OCI-LY3 (cell line): Measurements from ENCODE around the gene B4GALNT4.

Experiments used
- H2AFZ ChIP-seq: fragments of 200-600, 300-600 bp; shearing (Covaris generic); 2 replicates; pipeline ENCODE4 v1.6.0; 2014; ENCODE audit warnings: antibody characterized with exemption, low read depth, low read length
- H3K27ac ChIP-seq: fragments of 200-600, 300-600 bp; sonication (generic); 2 replicates; pipeline ENCODE4 v1.5.1; 2014; ENCODE audit warnings: mild to moderate bottlenecking, low read length, moderate library complexity, mixed read lengths
- H3K27me3 ChIP-seq: fragments of 200-600, 300-600 bp; sonication (generic); 2 replicates; pipeline ENCODE4 v1.6.1; 2014; ENCODE audit warnings: low read depth, low read length, mixed read lengths
- H3K36me3 ChIP-seq: fragments of 200-600, 300-600 bp; sonication (generic); replicated peaks from 2 replicates; pipeline ENCODE3; 2014; ENCODE audit warnings: low read depth, low read length, mixed read lengths
- H3K4me1 ChIP-seq: fragments of 300-600, 200-600 bp; sonication (generic); 2 replicates; pipeline ENCODE4 v1.6.1; 2014; ENCODE audit warnings: low read length, mixed read lengths
- H3K4me2 ChIP-seq: fragments of 200-600, 300-600 bp; sonication (generic); 2 replicates; pipeline ENCODE4 v1.6.1; 2014; ENCODE audit warnings: low read length, mixed read lengths
- H3K4me3 ChIP-seq: fragments of 300-600, 200-600 bp; sonication (generic); 2 replicates; pipeline ENCODE4 v1.5.1; 2014; ENCODE audit warnings: antibody characterized with exemption, mild to moderate bottlenecking, low read length, moderate library complexity
- H3K79me2 ChIP-seq: fragments of 300-600, 200-600 bp; shearing (Covaris generic); 2 replicates; pipeline ENCODE4 v1.6.1; 2014; ENCODE audit warnings: mild to moderate bottlenecking, low read length, mixed read lengths
- H3K9ac ChIP-seq: fragments of 300-600, 200-600 bp; shearing (Covaris generic); 2 replicates; pipeline ENCODE4 v1.6.0; 2014; ENCODE audit warnings: mild to moderate bottlenecking, low read length, moderate library complexity
- H3K9me3 ChIP-seq: fragments of 200-600, 300-600 bp; shearing (Covaris generic); 2 replicates; pipeline ENCODE4 v1.6.1; 2014; ENCODE audit warnings: low read length, mixed read lengths; ENCODE audit not compliant: insufficient read depth
- H4K20me1 ChIP-seq: fragments of 200-600, 300-600 bp; sonication (generic); 2 replicates; pipeline ENCODE4 v1.6.1; 2016; ENCODE audit warnings: low read length, mixed read lengths; ENCODE audit not compliant: insufficient read depth
- EZH2phosphoT487 ChIP-seq: fragments of 200-600 bp; shearing (Covaris generic); IDR thresholded peaks from 2 replicates; pipeline ENCODE4 v1.6.1; 2018; ENCODE audit warnings: antibody characterized with exemption, mixed run types, low read depth
- TF ChIP-seq, protein P1 (sequence below): fragments of 200-600, 300-600 bp; sonication (generic); IDR thresholded peaks from 2 replicates; pipeline ENCODE4 v1.5.1; 2014; ENCODE audit warnings: antibody characterized with exemption, low read length, low read depth

B4GALNT4 gene

GRCh38 chr11:416051-416756 is 46.9 kb downstream of the B4GALNT4 start:
- no peak overlapping the region for H3K27ac ChIP-seq
- H3K9me3 ChIP-seq, result no peaks in the 10 kb centered on the region

GRCh38 chr11:416757-417621 is 47.7 kb downstream of the B4GALNT4 start:
- no peak overlapping the region for H3K9ac ChIP-seq
- no peak for TF ChIP-seq EZH2phosphoT487
- TF ChIP-seq, protein P1, sequence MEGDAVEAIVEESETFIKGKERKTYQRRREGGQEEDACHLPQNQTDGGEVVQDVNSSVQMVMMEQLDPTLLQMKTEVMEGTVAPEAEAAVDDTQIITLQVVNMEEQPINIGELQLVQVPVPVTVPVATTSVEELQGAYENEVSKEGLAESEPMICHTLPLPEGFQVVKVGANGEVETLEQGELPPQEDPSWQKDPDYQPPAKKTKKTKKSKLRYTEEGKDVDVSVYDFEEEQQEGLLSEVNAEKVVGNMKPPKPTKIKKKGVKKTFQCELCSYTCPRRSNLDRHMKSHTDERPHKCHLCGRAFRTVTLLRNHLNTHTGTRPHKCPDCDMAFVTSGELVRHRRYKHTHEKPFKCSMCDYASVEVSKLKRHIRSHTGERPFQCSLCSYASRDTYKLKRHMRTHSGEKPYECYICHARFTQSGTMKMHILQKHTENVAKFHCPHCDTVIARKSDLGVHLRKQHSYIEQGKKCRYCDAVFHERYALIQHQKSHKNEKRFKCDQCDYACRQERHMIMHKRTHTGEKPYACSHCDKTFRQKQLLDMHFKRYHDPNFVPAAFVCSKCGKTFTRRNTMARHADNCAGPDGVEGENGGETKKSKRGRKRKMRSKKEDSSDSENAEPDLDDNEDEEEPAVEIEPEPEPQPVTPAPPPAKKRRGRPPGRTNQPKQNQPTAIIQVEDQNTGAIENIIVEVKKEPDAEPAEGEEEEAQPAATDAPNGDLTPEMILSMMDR, result no peak
- no peaks in the 10 kb centered on the region for H3K4me1 ChIP-seq
- H3K9me3 ChIP-seq, result no peaks in the 10 kb centered on the region
- no peak overlapping the region for H3K4me2 ChIP-seq
- no peak overlapping the region for H2AFZ ChIP-seq
- H4K20me1 ChIP-seq, result no peaks in the 10 kb centered on the region
- no peaks in the 10 kb centered on the region for H3K79me2 ChIP-seq
- no peak overlapping the region for H3K27ac ChIP-seq
- H3K27me3 ChIP-seq, result peaks cover 5% of the 10 kb centered on the region; the same call in 1 of the 2 replicates
- no peaks in the 10 kb centered on the region for H3K36me3 ChIP-seq
- H3K4me3 ChIP-seq, result no peak overlapping the region

More at GRCh38 chr11:416051-416756, 46.9 kb downstream of the B4GALNT4 start:
- Histone ChIP-seq H3K9ac (no peak overlapping the region), H2AFZ (no peak overlapping the region), H3K27me3 (peaks cover 5% of the 10 kb centered on the region; the same call in 1 of the 2 replicates), H3K36me3 (no peaks in the 10 kb centered on the region), H3K4me3 (no peak overlapping the region), H3K4me1 (no peaks in the 10 kb centered on the region), H3K4me2 (no peak overlapping the region), H4K20me1 (no peaks in the 10 kb centered on the region), H3K79me2 (no peaks in the 10 kb centered on the region)
- TF ChIP-seq, protein P1, result no peak
- TF ChIP-seq EZH2phosphoT487, result no peak

DNA sequence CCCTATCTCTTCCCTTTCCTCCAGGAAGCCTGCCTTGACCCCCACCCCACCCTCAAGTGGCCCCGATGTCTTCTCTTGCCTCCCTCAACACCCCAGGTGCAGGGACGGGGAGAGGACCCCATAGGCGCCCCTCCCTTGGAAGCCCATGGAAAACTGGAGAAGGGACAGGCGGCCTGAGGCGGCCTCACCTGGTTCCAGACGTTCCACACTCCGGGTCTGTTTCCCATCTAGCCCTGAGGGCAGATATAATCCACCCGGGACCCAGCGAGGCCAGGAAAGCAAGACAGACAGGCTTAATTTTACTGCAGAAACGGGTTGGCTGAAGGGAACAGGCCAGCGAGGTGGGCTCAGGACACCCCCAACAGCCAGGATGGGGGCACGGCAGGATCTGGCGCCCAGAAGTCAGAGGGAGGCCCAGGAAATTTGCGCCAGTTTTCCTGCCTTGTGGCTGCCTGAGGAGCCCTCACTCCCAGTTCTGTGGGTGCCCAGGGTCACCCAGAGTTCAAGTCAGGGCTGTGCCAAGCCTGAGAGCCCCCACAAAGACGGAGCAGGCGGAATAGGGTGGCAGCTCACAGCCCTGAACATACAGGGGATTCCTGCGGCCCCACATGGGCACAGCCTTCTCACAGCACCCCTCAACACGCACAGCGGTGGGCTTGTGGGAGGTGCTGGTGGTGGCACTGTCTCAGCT is 48.5 kb downstream of the B4GALNT4 start:
- no peak overlapping the region for H3K4me2 ChIP-seq
- H4K20me1 ChIP-seq, result no peaks in the 10 kb centered on the region
- H3K4me3 ChIP-seq, result no peak overlapping the region
- no peaks in the 10 kb centered on the region for H3K9me3 ChIP-seq
- H3K79me2 ChIP-seq, result no peaks in the 10 kb centered on the region
- H3K27me3 ChIP-seq, result peaks cover 5% of the 10 kb centered on the region; the same call in 1 of the 2 replicates
- no peak overlapping the region for H3K27ac ChIP-seq
- H3K4me1 ChIP-seq, result no peaks in the 10 kb centered on the region
- TF ChIP-seq, protein P1, result no peak
- TF ChIP-seq EZH2phosphoT487, result no peak
- H2AFZ ChIP-seq, result no peak overlapping the region
- no peaks in the 10 kb centered on the region for H3K36me3 ChIP-seq
- H3K9ac ChIP-seq, result no peak overlapping the region
